T-helper 2 cell treated with Interferon-gamma antibody and Interleukin-4, amounts not matched to agents 100 ng/mL and 5 ng/mL, for 36 hours (primary cell): ENCODE results near the gene LRP2BP. TPM values are rescaled to one million over a fixed set of nuclear protein-coding genes. Genes with fewer than 3 reads are reported as not detected.
"Not testable (repeated sequence)": the region's sequence is repeated elsewhere in the genome, so short reads cannot be mapped to it uniquely, and the experiment has no call there.

ENCODE experiments used
- intact Hi-C: fragments of 100-400 bp; cut with micrococcal nuclease; formaldehyde crosslinking; loops from one replicate; pipeline ENCODE4 v1.15.1; 2023
- total RNA-seq: library from RNA; stranded (reverse); gene quantifications from 2 replicates; pipeline ENCODE4 v1.2.3, GENCODE V29; 2022

Gene LRP2BP
- total RNA-seq, 1 donor from 2014 or later, result 0.59 TPM

GRCh38 chr4:185332575-185333464 lies 62.9 kb downstream of the LRP2BP start:
- intact Hi-C loops, result no loop called here

DNA sequence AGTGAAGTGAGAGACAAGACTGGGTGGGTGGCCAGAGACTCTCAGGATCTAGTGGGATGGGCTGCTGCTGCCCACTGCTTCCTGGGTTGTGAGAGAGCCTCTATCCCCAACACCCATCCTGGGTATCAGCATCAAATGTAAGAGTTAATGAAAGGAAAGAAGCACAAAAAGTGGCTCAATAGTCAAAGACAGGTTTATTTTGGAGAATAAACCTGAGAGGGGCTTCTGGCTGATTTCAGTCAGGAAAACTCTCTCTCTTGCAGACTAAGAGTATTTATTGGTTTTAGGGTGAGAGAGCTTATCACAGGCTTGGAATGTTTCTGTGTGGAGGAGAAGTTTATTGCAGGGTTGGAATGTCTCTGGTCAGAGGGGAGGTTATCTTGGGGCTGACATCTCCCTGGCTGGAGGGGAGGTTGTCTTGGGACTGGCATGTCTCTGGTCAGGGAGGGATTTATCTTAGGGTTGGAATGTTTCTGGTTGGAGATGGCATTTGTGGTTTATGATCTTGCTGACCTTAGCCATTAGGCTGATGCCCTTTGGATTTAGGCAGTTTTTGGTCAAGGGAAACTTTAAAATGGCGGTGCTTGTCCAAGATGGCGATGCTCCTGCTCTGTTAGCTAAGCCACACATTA lies 65.7 kb downstream of the LRP2BP start:
- intact Hi-C loops, result not testable (repeated sequence)

GRCh38 chr4:185328586-185328985 lies 67.1 kb downstream of the LRP2BP start:
- intact Hi-C loops, result no loop called here

GRCh38 chr4:185325721-185326120 lies 70.0 kb downstream of the LRP2BP start:
- intact Hi-C loops, result not testable (repeated sequence)

DNA sequence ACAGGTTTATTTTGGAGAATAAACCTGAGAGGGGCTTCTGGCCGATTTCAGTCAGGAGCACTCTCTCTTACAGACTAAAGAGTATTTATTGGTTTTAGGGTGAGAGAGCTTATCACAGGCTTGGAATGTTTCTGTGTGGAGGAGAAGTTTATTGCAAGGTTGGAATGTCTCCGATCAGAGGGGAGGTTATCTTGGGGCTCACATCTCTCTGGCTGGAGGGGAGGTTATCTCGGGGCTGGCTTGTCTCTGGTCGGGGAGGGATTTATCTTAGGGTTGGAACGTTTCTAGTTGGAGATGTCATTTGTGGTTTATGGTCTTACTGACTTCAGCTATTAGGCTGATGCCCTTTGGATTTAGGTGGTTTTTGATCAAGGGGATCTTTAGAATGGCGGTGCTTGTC lies 71.4 kb downstream of the LRP2BP start:
- intact Hi-C loops, result not testable (repeated sequence)

GRCh38 chr4:185323606-185324005 lies 72.1 kb downstream of the LRP2BP start:
- intact Hi-C loops, result no loop called here

GRCh38 chr4:185322803-185323202 lies 72.9 kb downstream of the LRP2BP start:
- intact Hi-C loops, result no loop called here

GRCh38 chr4:185318679-185319078 lies 77.0 kb downstream of the LRP2BP start:
- intact Hi-C loops, result no loop called here

DNA sequence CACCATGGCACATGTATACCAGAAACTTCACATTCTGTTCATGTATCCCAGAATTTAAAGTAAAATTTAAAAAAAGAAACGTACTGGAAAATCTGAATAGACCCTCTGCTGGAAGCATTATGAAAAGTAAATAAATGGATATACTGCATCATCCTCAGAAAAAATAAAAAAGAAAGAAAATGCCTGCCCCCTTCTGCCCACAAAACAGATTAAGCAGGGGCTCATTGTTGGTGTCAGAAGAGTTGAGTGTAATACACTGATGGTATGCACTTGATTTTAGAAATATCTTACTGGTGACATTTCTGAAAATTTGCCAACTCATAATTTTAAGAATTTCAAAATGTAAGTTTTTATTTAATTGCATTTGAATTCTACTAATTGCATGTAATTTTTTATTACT lies 77.8 kb downstream of the LRP2BP start:
- intact Hi-C loops, result no loop called here

GRCh38 chr4:185317462-185317861 lies 78.3 kb downstream of the LRP2BP start:
- intact Hi-C loops, result not testable (repeated sequence)

Other genes with a start within 250 kb of the LRP2BP start
- gene CFAP97, start 191.9 kb downstream of the LRP2BP start, total RNA-seq, result 26.7 and 31.6 TPM in 2 replicates
- 13.3 and 13.5 TPM in 2 replicates for gene SNX25, start 186.3 kb downstream of the LRP2BP start, total RNA-seq
- gene ANKRD37, start 917 bp upstream of the LRP2BP start, total RNA-seq, result 11.2 TPM in 2 replicates
- 18.0 and 23.5 TPM in 2 replicates for gene UFSP2, start 30.0 kb upstream of the LRP2BP start, total RNA-seq
- not detected in 2 replicates for gene CCDC110, start 75.8 kb upstream of the LRP2BP start, total RNA-seq
- gene PDLIM3, start 139.6 kb upstream of the LRP2BP start, total RNA-seq, result not detected in 2 replicates